HG02981 (cell line): ENCODE measurements around the gene ANTXRL.
"Not testable (repeated sequence)": the region's sequence is repeated elsewhere in the genome, so short reads cannot be mapped to it uniquely, and the experiment has no call there.

Experiments
- ATAC-seq: cut with Tn5 transposase; IDR thresholded peaks from one replicate; pipeline ENCODE4 v1.9.1; 2021; ENCODE audit warnings: mild to moderate bottlenecking, moderate library complexity; ENCODE audit not compliant: unreplicated experiment

The ANTXRL gene

DNA sequence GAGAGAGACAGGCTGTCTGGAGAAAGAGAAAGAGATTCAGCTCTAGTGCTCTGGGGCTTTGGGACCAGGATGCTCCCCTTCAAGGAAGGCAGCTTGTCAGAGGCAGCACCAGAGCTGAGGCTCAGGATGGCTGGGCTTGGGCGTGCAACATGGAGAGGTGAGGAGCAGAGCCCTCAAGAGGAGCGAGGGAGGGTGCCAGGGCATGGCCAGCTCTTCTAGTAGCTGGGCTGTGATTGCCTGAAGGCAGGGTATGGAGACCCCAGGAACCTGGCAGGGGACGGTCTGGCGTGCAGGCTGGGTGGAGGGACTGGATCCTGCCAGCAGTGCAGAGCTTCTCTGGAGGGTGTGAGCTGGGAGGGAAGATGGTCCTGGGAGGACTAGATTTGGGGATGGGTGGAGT, 40.2 kb downstream of the ANTXRL start:
- ATAC-seq, result no peak

DNA sequence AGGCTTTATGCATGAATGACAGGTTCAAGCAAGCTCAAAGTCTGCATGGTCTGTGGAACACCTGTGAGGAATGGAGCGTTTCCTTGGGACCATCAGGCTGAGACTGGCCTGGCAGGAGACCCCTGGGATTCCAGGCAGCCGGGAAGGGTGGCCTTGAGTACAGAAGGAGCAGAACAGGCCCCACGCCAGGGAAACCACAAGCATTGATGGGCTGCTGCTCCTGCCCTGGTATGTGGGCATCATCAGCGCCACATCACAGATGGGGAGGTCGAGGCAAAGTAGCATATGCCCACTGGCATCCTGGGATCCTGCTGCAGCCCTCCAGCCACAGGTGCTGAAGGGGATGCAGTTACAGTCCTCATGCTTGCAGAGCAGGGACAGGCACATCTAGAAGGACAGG, 40.9 kb downstream of the ANTXRL start:
- no peak for ATAC-seq

DNA sequence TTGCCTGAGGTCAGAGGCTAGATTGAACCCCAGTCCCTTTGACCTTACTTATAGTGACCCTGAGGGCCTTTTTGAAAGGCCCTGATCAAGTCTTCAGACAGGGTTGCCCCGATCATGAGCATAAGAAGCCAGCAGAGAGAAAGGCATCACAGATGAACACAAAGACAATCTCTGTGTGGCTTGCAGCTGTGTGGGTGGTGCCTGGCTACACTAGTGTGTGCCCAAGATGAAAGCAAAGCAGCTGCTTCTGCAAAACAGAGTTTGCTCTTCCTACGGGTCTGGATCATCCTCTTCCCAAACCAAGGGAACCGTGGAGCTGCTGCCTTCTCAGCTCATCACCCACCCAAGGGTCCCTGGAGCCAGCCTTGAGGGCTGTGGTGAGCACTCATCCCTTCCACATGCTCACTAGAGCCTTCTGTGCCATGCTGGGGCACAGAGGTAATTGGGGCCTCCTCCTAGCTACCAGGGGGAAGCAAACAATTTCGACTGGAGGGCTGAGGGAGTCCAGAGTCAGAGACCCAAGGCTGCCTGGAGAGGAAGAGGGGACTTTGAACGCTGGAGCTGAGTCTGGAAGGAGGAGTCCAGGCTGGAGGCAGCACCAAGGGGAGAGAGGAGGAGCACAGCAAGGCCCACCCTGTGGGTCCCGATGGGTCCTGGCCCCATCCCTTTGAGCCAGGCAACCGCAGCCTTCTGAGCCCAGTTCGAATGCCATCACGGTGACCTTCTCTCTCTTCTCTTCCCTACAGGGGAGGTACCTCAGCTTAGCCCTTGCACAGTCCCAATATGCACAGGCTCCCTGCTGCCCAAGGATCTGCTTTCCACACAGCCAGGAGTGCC, 42.3 kb downstream of the ANTXRL start:
- ATAC-seq, result no peak

DNA sequence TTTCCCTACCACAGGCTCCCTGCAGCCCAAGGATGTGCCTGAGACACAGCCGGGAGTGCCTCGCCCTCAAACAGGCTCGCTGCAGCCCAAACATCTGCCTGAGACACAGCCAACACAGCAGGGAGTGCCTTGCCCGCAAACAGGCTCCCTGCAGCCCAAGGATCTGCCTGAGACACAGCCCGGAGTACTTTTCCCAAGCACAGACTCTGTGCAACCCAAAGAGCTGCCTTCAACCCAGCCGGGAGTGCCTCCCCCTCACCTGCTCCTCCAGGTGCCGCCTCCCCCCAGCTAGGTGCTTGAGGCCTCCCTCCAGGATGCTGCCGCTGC, 42.9 kb downstream of the ANTXRL start:
- no peak for ATAC-seq

DNA sequence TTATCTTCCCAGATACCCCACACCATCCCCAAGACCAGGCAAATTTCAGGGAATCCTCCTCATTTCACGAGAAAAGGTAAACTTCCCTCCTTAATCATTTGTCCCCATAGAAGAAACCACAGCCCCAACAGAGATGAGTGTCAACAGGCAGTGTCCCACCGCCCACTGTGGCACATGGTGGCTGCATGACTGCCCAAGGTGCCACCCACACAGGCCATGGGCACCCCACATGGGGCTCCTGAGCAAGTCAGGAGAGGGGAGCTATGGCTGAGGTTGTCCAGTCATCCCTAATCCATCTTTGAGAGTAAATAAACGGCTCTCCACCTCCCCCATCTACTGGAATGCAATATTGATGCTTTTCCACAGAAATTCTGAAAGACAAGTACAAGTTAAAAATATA, 44.1 kb downstream of the ANTXRL start:
- ATAC-seq, result no peak

DNA sequence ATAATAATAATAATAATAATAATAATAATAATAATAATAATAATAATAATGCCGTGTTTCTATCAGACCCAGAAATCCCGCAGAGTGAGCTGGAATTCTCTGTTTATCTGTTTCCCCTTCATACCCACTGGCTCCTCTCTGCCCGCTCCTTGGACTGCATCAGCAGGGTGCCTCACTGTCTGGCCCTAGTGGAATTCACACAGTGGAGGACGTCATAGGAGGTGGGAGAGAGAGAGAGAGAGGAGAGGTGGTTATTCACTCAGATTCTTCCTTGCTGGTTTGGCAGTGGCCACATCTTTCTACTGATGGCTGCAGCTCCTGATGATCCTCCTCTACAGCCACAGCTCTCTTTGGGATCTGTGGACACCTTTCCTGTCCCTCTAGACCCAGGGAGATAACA, 78.7 kb downstream of the ANTXRL start:
- ATAC-seq, result not testable (repeated sequence)

DNA sequence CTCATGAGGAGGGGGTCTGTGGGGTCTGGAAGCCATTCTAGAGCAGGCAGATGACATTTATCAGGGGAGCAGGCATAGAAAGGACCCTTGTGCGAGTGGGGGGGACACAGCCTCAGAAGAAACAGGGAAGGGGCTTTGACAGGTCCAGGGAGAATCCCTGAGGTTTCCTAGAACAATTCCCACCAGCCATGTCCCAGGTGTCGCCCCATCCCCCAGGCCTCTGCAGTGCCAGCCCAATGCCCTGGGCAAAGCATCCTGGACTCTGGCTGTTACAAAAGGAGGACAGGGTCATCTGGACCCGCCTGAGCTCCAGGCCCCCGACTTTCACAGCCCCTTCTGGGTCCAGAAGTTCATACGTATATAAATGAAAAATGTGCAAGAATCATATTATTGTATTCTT, 80.4 kb downstream of the ANTXRL start:
- not testable (repeated sequence) for ATAC-seq

DNA sequence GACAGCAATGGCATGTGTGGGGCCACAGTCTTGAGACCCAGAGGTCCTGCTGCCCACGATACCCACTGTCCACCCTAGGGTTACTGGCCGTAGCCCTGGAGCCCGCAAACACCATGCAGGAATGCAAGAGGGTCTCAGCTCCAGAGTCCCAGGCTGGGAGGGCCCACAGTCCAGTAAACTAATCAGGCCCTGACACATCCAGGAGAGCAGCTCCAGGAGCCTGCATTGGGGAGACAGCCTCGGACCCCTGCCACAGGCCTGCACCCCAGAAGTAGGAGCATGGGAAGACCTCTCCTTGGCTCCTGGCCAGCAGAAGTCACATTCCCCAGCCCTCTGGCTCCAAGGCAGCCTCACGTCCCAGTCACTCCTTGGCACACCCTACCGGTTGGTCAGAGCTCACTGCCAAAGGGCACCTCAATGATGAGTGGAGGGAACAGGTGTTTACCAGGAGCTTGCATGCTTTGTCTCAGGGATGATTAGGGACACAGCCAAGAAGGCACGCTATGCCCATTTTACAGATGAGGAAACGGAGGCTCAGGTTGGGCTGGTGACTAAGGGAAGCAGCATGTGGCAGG, 81.0 kb downstream of the ANTXRL start:
- not testable (repeated sequence) for ATAC-seq

DNA sequence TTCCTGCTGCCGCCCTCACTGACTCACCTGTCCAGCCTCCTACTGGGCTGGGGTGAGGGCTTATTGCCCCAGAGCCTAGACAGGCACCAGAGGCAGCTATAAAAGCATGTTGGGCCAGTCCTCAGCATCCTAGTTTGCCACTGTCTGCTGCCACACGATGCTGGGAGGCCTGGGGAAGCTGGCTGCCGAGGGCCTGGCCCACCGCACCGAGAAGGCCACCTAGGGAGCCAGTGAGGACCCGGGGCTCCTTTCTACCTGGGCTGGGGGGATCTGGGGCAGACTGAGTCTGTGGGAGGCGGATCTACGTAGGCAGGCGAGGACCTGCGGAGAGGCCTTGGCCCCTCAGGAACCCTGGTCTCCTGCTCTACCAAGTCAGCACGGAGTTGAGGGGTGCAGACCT, 82.2 kb downstream of the ANTXRL start:
- not testable (repeated sequence) for ATAC-seq

DNA sequence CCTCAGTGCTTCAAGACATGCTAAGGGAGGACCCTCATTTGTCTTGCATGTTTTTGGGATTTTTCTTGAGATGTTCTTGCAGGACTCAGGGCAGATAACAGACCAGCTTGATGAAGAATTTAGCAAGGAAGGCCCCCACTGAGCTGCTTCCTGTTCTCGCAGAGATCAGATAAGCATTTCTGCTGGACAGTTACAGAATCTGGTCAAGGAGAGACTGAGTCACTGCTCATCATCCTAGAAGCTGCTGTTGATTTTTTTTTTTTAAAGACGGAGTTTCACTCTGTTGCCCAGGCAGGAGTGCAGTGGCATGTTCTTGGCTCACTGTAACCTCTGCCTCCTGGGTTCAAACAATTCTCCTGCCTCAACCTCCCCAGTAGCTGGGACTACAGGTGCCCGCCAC, 87.6 kb downstream of the ANTXRL start:
- not testable (repeated sequence) for ATAC-seq

DNA sequence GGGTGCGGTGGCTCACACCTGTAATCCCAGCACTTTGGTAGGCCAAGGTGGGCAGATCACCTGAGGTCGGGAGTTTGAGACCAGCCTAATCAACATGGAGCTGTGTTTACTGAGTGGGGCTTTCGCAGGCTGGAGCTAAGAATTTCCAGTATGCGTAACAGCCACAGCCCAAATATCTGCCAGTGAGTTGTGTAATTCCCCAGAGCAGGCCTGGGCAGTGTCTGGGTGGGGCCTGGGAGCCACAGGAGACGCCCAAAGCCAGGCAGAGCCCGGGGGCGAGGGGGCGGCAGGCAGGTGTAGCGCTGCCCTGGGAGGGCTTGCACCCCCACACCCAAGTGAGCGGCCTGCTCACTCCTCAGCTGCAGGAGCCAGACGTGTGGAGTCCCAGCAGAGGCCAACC, 88.6 kb downstream of the ANTXRL start, which contains the start of gene ANXA8L1:
Gene ANXA8L1, plus strand, starts transcription at position 371 of the 400 bp plus-strand sequence. CDS start 76 bp downstream, outside the sequence.
- not testable (repeated sequence) for ATAC-seq

DNA sequence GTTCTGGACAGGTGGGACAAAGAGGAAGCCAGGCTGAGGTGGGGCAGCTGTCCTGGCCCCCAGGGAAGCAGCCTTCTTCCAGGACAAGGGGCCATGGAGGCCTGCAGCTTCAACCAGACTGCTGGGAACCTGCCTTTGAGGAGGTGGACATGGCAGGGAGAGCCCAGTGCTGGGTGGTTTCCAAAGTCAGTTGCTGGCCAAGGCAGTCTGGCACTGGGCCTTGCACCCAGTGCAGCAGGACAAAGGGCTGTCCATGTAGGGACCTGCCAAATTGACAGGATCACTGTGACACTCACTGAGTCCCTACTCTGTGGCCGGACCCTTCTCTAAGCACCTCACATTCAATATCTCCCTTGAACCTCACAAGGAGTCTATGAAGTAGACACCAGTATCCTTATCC, 90.2 kb downstream of the ANTXRL start:
- not testable (repeated sequence) for ATAC-seq

DNA sequence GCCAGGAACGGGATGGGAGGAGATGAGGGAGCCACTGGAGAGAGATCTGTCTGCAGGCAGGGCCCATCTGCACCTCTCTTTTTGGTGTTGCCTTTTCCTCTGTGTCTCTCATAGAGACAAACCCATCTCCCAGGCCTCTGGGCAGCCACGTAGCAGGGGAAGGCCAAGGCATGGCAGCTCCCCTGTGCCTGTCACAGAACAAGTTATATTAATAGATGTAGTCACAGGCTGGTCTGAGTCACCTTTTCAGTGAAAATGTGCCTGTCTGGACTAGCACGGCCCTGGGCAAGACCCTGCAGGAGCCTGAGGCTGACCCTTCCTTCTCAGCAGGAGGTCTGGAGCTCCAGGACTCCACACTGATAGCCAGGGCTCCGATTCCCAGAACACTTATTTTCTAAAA, 90.9 kb downstream of the ANTXRL start:
- ATAC-seq, result not testable (repeated sequence)

DNA sequence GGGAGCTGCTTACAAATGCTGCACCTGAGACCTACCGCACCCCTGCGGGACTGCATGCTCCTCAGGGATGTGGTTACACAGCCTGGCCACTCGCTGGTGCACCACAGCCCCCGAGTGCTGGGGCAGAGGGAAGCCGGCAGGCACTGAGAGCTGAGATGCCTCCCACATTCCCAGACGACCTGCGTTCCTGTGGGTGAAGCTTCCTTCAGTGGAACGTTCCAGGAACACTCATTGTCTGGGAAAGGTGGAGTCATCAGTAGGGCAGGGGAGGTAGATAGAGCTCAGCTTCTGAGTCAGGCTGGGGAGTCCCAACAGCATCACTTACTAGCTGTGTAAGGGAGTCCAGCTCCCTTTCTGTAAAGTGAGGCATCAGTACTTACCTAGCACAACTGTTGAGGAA, 91.3 kb downstream of the ANTXRL start:
- ATAC-seq, result not testable (repeated sequence)

DNA sequence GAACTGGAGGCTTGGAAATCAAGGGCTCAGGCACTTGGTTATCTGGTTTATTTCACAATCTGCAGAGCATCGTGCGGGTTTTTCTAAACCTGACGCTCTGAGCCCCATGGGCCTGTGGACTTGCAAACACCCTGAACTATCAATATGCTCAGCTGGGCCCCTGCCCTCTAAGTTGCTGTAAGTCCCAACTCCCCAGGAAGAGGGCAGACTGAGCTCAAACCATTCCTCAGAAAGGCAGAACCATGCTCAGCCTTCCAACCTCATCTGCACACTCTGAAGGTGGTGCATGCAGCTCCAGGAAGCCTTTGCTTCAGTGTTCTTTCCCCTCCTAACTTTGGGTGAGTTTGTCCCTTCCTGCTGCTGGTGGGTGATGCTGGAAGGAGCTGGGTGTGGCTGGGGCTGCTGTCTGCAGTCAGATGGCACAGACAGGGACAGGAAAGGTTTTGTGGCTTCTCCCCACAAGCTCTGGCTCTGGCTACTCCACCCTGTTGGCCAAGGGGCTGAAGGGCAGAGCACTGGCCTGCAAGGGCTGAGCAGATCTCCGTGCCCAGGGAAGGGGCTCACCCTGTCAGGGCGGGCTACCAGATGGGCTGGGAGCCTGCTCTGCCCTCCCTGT, 92.5 kb downstream of the ANTXRL start:
- not testable (repeated sequence) for ATAC-seq
